ENCODE results near the gene TRPM3.

The TRPM3 gene

DNA sequence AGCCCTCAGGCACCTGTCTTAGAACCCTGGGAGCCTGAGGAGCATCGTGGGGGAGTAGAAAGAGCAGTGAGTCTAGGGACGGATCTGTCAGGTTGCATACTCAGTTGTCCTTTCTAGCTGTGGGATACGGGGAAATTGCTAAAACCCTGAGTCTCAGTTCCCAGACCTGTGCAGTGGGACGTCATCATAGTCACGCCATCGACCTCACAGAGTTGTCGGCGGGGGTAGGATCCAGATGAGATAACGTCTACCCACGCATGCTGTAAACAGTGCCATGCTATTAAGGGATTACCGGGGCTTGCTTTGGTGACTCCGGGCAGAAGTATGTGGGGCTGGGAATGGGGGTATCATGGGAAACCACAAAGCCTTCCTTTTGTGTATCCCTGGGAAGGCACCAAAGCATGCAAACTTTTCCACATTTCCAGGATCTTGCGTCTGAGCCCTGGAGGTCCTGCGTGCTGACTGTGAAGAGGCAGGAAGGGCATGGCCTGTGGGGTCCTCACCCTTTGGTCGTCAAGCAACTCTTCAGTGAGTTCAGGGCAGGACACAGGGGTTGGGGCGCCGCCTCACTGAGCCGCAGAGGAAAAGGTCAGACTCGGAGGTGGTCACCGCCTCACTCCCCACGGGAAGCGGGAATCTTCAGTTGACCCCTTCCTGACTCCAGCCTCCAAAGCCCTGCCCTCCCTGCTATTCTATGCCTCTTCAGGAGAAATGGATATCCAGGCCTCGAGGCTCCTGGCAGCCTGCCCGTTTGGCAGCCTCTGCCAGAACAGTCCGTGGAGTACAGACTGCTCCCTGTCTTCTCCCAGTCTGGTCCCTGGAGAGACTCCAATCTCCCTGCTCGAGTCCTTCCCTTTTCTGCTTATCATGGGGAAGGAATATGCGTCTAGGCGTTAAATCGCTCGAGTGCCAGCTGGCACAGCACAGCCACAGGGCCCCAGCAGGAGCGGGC lies 520.1 kb downstream of the TRPM3 start:
- no peak for DNase-seq

DNA sequence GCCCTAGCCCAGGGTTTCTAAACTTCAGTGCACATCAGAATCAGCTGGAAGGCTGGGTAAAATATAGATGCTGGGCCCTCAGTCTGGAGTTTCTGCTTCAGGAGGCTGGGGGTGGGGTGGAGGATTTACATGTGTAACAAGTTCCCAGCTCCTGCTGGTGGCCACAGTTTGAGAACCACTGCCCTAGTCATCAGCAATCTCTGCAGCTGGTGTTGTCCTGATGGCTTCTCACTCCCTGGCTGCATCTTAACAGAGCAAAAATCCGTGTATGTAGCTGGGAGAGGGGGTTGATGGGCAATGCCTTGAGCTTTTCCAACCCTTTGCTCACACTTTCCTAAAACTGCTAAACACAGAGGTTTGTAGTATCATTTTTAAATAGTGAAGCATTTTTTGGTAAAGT lies 520.9 kb downstream of the TRPM3 start:
- no peak for DNase-seq

DNA sequence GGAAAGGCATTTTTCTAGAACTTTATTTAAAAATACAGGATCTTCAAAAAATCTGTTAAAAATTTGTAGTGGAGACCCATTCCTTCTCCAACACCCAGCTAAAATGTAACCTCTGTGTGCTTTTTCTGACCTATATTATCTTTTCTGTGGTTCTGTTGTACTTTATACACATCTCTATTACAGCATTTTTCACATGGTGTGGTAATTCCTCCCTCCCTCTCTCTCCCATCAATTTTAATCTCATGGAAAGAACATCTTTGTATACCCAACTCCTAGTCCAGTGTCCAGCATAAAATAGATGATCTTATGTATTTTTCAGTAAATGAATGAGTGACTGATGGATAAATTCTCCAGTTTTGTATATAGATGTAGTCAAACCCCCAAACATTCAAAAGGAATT lies 523.5 kb downstream of the TRPM3 start:
- DNase-seq: no peak

DNA sequence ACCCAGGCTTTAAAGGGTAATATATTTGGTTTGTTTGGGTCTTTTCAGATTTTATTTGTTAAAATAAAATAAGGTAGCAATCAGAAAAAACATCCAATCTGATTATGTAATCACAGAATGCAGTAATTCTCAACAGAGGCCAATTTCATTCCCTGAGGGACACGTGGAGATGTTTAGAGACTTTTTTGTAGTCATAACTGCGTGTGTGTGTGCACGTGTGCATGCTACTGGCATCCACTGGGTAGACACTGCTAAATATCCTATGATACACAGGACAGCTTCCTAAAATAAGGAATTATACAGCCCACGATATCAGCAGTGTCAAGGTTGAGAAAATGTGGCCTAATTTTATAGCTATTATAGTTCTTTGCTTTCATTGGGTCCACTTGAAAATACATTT lies 526.2 kb downstream of the TRPM3 start:
- DNase-seq: no peak

DNA sequence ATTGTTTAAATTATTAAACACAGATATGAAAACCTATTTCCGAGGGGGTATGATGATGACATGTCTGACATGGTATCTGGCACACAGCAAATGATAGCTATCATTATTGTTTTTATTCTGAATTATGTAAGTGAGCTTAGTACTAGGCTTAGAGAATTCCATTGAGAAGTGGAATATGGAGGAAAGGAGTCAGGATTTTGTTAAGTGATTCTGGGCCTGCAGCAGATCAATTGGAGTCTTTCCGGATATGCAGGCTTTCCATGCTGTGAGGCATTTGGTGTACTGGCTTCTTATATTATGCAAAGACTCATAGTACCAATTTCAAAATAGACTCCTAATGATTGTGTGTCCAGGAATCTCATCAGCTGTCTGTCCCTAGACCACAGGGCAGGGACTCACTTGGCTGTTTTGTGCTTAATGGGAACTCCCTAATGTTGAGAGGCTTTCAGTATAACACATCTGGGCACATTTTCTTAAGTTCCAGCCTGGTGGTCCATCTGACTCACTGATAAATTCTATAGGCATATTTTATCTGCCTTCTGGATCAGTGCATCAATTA lies 527.0 kb downstream of the TRPM3 start:
- DNase-seq: no peak

DNA sequence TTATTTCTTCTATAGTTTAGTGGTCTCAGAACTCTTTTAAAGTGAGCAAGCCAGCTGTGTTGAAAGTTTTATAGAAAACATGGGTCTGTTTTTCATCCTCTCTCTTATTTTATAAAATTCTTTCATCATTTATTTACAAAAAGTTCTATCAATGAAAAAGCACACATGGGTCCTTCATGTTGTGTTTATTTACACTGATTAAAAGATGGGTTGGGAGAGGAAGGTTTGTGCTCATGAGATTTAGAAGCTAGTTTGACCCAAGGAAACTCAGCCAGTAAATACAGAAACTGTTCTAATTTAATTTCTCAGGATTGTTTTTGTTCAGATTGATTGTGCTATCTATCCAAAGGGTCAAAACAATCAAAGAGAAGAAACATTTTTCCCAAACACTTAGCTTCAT lies 528.2 kb downstream of the TRPM3 start:
- no peak for DNase-seq

DNA sequence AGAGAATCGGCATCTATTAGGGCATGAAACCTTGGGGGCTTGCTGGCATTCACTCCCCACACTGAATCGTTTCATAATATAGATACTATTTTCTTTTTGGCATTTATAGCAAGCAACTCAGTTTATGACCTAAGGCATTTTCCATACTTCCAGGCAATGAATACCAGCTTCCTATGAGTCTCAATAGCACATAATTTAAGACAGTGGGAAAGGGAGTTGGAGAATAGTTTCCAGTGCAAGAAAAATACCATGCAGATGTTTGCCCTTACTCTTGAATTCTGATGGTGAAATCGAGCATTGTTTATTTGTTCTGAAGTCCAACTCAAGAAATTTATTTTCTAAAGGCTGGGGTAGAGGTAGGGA lies 531.1 kb downstream of the TRPM3 start:
- DNase-seq: no peak

DNA sequence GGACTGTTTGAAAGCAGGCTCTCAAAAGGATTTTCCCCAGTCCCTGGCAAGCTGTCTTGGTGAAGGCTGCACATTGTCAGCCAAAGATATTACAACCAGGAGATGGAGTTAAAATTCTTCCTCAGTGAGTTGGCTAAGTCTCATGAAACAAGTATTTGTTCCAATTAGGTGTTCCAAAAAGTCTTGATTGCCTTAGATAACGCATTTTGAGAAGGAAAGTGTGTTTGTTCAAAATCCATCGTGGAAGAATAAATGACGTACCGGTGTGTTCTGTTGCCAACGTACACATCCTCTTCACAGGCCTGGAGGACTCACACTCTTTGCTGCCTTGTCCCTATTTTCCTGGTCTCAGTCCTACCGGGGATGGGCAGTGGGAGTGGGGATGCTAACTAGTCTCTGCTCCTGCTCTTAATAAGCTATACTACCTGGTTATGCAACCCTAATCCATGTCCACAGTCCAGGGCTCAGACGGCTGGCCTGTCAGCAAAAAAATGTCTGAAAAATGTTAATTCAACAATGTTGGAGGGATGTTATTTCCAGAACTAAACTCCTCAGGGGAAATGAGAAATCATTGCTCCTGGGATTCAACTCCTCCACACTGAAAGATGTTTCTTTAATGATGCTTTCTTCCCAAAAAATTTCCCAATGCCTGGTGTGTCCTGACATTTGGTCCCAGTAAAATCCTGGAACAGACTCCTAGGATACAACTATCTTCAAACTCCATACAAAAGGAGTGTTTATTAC lies 531.7 kb downstream of the TRPM3 start:
- no peak for DNase-seq

DNA sequence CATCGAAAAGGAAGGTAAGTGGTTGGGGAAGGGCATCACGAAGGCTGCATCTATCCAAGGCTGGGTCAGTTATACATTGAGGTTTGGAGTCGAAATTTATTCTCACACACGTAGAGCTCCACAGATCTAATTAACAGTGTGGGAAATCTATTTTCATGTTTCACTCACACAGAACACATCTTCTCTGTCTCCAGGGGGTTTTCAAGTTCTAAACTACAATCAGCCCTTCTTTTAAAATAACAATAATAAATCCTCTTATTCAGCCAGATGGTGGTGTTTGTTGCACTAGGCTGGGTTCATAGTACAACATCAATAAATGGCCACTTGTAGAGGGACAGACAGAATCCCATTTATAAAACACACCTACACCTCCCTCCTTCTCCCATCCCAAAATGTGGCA lies 532.4 kb downstream of the TRPM3 start:
- DNase-seq: no peak

DNA sequence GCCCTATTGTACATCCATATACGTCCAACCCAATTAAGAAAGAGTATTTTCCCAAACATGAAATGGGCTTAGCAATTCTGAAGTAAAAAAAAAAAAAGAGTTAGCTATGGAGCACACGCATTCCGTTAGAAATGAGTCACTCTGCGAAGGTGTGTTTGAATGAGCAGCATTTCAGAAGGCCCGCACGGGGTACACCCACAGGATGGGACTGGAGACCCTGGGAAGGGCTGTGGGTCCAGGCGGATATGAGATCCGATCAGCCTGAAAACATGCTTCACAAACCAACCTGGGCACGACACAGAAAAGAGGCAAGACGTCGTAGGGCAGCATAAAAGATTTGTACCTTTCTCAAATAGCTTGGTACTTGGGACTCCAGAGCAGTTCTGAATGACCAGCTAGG lies 533.0 kb downstream of the TRPM3 start:
- DNase-seq: no peak

DNA sequence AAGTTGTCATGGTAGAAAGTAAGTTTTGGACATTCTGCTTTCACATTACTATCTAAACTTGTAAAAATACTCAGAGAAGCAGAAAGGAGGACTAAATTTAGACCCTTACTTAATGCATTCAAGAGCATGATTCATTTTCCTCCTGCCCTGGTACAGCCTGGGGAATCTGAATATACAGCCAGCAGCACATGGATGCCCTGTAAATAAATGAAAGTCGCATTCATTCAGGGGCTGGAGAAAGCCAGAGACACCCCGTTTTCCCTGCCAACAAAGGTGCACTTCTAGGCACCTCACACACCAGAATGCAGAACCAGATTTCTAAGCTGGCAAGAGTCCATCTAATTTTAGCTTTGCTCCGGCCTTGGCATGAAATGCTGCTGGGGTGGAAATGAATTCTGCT lies 534.2 kb downstream of the TRPM3 start:
- no peak for DNase-seq

DNA sequence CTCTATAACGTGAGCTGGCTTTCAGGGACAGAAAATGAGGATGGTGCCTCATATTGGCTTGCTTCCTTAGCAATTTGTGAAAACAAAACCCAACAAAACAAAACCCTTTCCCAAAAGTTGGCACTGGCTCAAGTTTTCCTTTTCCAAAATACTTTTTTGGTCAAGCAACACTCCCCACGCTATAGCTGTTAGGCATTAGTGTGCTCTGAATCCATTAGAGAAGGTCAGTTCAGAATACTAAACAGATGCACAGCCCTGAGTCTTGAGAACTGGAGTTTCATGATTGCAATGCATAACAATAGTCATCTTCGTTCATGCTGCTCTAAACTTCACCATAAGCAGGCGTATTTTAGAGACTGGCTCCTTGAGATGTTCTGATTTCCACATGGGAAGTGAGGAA lies 534.9 kb downstream of the TRPM3 start:
- DNase-seq: no peak

DNA sequence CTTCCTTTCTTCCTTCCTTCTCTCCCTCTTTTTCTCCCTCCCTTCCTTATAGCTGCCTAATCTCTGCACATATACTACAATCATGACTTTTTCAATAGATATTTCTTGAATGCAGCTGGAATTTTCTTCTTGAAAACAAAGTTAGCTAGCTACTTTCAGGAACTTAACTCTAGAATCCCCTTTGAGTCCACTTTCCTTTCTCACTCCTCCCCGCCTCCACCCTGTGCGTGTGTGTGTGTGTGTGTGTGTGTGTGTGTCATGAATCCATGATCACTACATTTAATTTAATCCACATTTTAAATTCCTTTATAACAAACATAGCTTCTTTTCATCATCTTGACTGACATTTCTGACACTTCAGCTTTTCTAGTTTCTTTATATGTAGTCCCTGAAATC lies 539.5 kb downstream of the TRPM3 start:
- DNase-seq: no peak

DNA sequence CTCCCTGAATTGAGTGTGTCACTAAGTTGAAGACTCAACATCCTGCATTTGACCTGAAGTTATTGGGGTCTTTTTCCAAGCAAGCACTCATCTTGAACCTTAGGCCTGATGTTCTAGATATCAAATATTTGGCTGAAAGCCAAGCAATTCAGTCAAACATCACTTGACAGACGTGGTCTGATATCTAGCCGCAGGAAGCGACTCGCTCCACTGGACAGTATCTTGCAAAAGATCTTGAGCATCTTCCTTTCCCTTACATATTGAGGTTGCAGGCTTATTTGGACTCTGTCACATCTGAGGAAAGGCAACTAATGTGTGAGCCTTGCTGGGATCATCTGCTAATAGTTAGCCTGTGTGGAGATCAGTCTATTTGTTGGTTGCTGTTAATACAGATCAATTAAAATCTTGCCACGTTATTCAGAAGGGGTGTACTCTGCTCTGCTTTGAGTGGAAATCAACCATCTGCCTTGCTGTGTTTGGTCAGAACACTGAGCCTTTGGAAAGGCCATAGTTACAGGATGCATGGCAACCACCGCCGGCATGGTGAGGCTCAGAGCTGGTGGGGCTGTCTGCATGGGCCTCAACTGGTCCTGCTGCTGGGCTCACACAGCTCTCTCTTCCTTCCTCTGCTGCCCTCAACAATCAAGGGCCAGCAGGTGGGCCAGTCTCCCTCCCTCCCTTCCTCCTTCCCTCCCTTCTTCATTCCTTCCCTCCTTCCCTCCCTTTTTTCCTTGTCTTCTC lies 540.0 kb downstream of the TRPM3 start:
- DNase-seq: no peak

DNA sequence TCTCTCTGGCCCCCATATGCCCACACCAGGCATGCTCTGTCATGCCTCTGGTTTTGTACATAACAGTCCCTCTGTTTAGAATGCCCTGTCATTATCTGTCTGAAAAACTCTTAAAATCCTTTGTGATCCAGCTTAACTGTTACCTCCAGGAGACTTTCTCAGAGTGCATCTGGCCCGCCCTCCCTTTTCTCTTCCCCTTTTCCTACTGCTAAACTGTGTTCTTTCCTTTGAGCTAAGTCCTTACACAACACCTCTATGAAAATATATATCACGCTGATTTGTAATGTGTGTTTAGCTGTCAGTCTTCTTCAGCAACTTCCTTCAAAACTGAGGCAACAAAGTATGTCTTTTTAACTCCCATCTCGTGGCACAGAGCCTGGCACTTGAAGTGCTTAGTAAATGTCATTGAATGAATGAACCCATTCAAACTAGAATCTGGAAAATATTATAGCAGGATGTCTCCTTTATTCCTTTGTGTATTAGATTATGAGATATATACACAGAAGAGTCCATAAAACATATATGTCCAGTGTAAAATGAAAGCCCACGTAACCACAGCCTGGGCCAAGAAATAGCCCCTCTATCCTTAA lies 540.7 kb downstream of the TRPM3 start:
- DNase-seq: no peak

DNA sequence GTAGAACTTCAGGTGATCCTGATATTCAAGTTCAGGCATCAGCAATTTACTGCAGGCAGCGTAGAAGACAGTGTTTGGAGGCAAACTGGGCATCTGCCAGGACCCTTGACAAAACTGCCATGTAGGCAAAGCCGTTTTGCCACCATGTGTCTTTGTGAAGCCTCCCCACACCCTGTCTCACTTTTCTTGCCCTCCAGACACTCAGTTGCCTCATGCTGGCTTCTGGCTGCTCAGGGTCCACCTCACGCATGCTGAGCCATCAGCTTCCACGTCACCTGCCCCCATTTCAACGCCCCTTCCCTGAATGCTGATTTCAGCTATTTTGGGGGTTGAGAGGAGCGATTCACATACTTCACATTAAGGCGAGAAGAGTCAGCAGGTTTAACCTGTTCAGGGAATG lies 541.7 kb downstream of the TRPM3 start:
- no peak for DNase-seq

DNA sequence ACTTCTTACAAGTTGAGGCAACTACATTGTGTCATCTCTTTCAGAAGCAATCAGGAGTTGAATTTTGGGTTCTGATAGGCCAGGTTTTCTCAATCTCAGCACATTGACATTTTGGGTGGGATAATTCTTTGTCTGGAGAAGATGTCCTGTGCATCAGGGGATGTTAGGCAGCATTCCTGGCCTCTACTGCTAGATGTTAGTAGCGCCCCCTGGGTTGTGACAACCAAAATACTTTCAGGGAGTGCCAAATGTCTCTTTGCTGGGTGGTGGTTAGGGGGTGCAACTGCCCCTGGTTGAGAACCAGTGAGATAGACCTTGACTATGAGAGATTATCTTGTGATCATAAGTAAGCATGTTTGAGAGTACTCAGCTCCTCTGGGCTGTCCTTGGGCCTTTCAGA lies 542.7 kb downstream of the TRPM3 start:
- DNase-seq: no peak

DNA sequence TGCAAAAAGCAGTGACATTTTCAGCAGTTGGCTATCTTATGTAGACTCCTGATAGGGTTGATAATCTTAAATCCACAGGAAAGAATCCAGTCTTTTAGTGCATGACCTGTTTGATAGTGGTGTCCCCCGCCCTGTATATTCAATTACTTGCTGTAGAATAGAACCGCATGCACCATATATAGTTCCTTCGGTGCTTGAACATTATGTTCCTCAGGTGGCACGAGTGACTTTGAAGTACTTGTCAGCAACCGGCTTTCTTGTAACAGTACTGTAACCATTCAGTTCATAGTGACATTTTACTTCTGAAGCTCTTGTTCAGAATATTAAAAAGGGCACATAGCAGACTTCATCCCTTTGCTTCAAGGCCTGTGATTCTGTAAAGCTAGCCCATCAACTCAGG lies 543.8 kb downstream of the TRPM3 start:
- DNase-seq: no peak

DNA sequence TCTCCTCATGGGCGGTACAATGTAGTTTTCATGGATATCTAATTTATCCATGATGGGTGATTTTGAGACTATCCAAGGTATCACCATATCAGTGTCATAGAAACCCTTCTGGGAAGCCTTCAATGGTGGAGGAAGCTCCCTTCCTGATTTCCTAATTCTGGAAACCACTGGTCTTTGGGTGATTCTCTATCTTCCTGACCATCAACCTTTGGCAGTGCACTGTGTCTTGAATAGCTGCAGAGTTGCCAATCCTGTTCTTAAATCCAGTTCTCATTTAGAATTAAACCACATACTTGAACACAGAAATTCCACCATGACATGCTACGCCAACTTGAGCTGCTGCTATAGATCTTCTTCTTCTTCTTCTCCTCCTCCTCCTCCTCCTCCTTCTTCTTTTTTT lies 545.3 kb downstream of the TRPM3 start:
- DNase-seq: no peak

DNA sequence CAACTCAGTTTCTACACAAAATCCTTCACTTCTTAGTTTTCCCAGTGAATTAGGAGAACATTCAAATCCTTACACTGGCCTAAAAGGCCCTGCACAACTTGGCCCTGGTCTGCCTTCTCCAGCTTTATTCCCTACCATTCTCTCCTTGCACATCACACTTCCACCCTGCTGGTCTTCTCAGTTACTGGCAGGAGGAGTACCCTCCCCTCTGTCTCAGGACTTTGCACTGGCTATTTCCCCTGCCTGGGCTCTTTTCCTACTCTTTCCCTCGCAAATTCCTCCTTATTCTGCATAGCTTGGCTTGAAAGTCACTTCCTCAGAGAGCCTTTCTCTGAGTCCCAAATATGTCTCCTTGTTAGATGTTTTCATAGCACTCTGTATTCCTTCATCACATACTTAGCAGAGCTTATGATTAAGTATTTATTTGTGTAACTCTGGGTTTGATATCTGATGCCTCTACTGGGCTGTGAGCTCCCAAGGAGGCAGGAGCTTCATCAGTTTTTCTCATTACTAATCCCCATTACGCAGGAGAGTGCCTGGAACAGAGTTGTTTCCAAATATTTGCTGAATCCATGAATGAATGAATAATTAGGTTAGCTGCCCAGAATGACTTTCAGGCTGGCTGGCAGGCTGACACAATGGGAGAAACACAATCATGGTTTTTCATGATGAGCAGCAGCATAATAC lies 547.1 kb downstream of the TRPM3 start:
- DNase-seq: no peak

DNA sequence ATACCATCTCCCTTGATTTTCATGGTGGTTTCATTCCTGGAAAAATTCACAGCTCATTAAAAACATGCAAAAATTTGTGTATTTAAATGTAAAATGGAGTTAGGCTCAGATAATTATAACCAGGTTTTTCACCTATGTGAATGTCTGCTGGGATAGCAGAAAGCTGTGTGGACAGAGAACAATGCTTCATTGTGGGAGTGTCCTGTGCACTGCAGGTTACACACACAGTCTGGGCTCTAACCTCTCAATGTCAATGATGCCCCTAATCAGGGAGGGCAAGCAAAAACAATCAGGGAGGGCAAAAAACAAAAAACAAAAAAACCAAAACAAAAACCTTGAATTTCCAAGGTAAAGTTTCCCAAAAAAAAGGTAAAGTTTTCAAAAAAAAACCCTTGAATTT lies 548.1 kb downstream of the TRPM3 start:
- DNase-seq: no peak

DNA sequence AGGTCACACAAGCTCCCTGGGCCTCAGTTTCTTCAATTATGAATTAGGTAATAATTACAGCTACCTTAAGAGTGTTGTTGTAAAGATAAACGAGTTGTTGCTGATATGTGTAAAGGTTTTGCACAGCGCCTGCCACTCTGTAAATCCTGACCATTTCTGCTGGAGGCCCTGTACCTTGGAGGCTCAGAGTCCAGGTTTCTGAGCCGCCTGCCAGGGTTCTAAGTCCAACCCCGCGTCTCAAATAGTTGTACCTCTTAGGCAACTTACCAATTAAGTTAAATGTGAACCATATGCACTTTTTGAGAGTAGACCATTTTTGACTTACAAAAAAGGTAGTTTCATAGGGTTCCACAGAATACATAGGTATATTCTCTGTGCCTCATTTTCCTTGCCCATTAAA lies 550.2 kb downstream of the TRPM3 start:
- DNase-seq: no peak
